PC-3 (cell line): ENCODE results near the gene HIVEP3.

Experiments
- CTCF ChIP-seq: fragments of 300-600 bp; sonication (generic); conservative IDR thresholded peaks from 2 replicates; pipeline ENCODE4 v1.5.1; 2017; ENCODE audit warnings: antibody characterized with exemption, low read depth, mild to moderate bottlenecking, low read length
- EZH2 ChIP-seq: fragments of 300-600 bp; sonication (generic); IDR thresholded peaks from one replicate; pipeline ENCODE4 v1.6.1; 2017; ENCODE audit warnings: antibody characterized with exemption, mild to moderate bottlenecking, low read length; ENCODE audit not compliant: unreplicated experiment
- EZH2phosphoT487 ChIP-seq: fragments of 300-600 bp; sonication (generic); IDR thresholded peaks from 2 replicates; pipeline ENCODE4 v1.6.1; 2018; ENCODE audit warnings: mild to moderate bottlenecking, antibody characterized with exemption, low read length, borderline replicate concordance

- TF ChIP-seq CTCF, result no peak
- no peak for TF ChIP-seq EZH2
- no peak for TF ChIP-seq EZH2phosphoT487
Measured at GRCh38 chr1:41722184-41722583, 196.5 kb downstream of the HIVEP3 start.
